Panc1 (cell line): ENCODE data around the gene ANO2.
"Not testable (repeated sequence)": the region's sequence is repeated elsewhere in the genome, so short reads cannot be mapped to it uniquely, and the experiment has no call there.

ENCODE experiments used
- POLR2AphosphoS5 ChIP-seq: IDR thresholded peaks from 2 replicates; pipeline ENCODE4 v1.6.1; 2012; ENCODE audit warnings: mild to moderate bottlenecking, low read depth, low read length, moderate library complexity
- SIN3A ChIP-seq: IDR thresholded peaks from 2 replicates; pipeline ENCODE4 v1.6.1; 2012; ENCODE audit warnings: low read depth, mild to moderate bottlenecking, low read length, moderate library complexity, borderline replicate concordance; ENCODE audit not compliant: insufficient read depth
- TCF7L2 ChIP-seq: IDR thresholded peaks from 2 replicates; pipeline ENCODE4 v1.6.1; 2011; ENCODE audit warnings: mild to moderate bottlenecking, low read depth, low read length, inconsistent platforms
- TF ChIP-seq, protein P1 (sequence below): fragments of 450-650 bp; IDR thresholded peaks from 2 replicates; pipeline ENCODE4 v1.5.1; 2017; ENCODE audit warnings: mild to moderate bottlenecking
- TF ChIP-seq, protein P2 (sequence below), 2 experiments: IDR thresholded peaks; 2 replicates each; pipeline ENCODE4 v1.6.1; 2011 to 2012; ENCODE audit warnings: low read depth in 2 of 2, control low read depth in 1 of 2, low read length in 1 of 2, mild to moderate bottlenecking in 1 of 2, moderate library complexity in 1 of 2; ENCODE audit not compliant: insufficient read depth in 1 of 2

DNA sequence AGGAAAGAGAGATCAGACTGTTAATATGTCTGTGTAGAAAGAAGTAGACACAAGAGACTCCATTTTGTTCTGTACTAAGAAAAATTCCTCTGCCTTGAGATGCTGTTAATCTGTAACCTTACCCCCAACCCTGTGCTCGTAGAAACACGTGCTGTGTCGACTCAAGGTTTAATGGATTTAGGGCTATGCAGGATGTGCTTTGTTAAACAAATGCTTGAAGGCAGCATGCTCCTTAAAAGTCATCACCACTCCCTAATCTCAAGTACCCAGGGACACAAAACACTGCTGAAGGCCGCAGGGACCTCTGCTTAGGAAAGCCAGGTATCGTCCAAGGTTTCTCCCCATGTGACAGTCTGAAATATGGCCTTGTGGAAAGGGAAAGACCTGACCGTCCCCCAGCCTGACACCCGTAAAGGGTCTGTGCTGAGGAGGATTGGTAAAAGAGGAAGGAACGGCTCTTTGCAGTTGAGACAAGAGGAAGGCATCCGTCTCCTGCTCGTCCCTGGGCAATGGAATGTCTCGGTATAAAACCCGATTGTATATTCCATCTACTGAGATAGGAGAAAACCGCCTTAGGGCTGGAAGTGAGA is 407.9 kb downstream of the ANO2 start:
- TF ChIP-seq, protein P1, sequence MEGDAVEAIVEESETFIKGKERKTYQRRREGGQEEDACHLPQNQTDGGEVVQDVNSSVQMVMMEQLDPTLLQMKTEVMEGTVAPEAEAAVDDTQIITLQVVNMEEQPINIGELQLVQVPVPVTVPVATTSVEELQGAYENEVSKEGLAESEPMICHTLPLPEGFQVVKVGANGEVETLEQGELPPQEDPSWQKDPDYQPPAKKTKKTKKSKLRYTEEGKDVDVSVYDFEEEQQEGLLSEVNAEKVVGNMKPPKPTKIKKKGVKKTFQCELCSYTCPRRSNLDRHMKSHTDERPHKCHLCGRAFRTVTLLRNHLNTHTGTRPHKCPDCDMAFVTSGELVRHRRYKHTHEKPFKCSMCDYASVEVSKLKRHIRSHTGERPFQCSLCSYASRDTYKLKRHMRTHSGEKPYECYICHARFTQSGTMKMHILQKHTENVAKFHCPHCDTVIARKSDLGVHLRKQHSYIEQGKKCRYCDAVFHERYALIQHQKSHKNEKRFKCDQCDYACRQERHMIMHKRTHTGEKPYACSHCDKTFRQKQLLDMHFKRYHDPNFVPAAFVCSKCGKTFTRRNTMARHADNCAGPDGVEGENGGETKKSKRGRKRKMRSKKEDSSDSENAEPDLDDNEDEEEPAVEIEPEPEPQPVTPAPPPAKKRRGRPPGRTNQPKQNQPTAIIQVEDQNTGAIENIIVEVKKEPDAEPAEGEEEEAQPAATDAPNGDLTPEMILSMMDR = not testable (repeated sequence)
- TF ChIP-seq, protein P2, sequence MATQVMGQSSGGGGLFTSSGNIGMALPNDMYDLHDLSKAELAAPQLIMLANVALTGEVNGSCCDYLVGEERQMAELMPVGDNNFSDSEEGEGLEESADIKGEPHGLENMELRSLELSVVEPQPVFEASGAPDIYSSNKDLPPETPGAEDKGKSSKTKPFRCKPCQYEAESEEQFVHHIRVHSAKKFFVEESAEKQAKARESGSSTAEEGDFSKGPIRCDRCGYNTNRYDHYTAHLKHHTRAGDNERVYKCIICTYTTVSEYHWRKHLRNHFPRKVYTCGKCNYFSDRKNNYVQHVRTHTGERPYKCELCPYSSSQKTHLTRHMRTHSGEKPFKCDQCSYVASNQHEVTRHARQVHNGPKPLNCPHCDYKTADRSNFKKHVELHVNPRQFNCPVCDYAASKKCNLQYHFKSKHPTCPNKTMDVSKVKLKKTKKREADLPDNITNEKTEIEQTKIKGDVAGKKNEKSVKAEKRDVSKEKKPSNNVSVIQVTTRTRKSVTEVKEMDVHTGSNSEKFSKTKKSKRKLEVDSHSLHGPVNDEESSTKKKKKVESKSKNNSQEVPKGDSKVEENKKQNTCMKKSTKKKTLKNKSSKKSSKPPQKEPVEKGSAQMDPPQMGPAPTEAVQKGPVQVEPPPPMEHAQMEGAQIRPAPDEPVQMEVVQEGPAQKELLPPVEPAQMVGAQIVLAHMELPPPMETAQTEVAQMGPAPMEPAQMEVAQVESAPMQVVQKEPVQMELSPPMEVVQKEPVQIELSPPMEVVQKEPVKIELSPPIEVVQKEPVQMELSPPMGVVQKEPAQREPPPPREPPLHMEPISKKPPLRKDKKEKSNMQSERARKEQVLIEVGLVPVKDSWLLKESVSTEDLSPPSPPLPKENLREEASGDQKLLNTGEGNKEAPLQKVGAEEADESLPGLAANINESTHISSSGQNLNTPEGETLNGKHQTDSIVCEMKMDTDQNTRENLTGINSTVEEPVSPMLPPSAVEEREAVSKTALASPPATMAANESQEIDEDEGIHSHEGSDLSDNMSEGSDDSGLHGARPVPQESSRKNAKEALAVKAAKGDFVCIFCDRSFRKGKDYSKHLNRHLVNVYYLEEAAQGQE (IDR thresholded peaks at IDR 0.05; ENCODE audit: insufficient read depth in 1 of 2, low read depth in 2 of 2, low read length in 1 of 2) = not testable (repeated sequence)
- not testable (repeated sequence) for TF ChIP-seq SIN3A, POLR2AphosphoS5, TCF7L2
